ENCODE results near the gene RPL38.

The RPL38 gene

GRCh38 chr17:74239172-74239571 lies 35.7 kb downstream of the RPL38 start:
- Histone ChIP-seq H3K27ac (ENCODE audit: low read depth, low read length) (no peak overlapping the region), H3K9ac (ENCODE audit: low read length) (no peak overlapping the region), H3K27me3 (ENCODE audit: low read length) (no peaks in the 10 kb centered on the region), H3K4me3 (ENCODE audit: insufficient read depth, low read length, poor library complexity, severe bottlenecking) (no peak overlapping the region), H2AFZ (ENCODE audit: low read depth, low read length, severe bottlenecking) (no peak overlapping the region), H3F3A (ENCODE audit: insufficient read depth) (no peaks in the 10 kb centered on the region), H3K79me2 (ENCODE audit: insufficient read depth, low read length) (no peaks in the 10 kb centered on the region), H3K36me3 (ENCODE audit: low read length) (no peaks in the 10 kb centered on the region), H3K9me2 (replicated peaks; ENCODE audit: insufficient read depth, low read length) (no peaks in the 10 kb centered on the region), H4K20me1 (ENCODE audit: low read depth, low read length) (no peaks in the 10 kb centered on the region), H3K4me2 (ENCODE audit: low read depth, low read length, poor library complexity, severe bottlenecking) (no peak overlapping the region), H3K9me3 (ENCODE audit: insufficient read depth, low read length) (no peaks in the 10 kb centered on the region)
- TF ChIP-seq CTCF (IDR thresholded peaks at IDR 0.05; ENCODE audit: insufficient read depth, low read length, poor library complexity, severe bottlenecking) (no peak), EZH2phosphoT487 (conservative IDR thresholded peaks at IDR 0.05; ENCODE audit: low read length) (no peak)

DNA sequence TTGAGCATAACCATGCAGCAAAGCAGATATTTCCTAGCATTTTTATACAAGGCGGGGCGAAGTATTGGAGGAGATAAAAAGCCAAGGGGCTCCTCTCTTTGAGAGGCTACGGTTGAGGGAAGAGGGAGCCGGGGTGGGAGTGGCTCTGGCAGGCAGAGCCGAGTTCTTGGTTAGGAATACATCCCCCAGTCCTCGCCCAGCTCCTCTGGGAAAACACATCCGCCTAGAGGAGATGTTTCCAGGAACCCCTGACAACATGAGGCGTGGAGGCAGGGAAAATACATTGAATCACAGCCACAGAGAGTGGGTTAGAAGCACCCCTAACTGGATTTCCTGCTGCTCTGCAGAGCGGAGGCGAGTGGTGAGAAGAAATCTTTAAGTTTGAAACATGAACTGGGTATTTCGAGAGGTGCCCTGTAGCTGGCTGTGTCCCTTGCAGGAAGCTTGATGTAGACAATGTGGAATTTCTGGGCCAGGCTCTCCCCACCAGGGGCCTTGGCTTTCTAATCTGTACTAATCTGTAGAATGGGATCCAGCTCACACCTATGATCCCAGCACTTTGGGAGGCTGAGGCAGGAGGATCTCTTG lies 37.2 kb downstream of the RPL38 start:
- Histone ChIP-seq H3K9ac (ENCODE audit: low read length) (no peak overlapping the region), H3K27me3 (ENCODE audit: low read length) (no peaks in the 10 kb centered on the region), H3K27ac (ENCODE audit: low read depth, low read length) (no peak overlapping the region), H3K79me2 (ENCODE audit: insufficient read depth, low read length) (no peaks in the 10 kb centered on the region), H4K20me1 (ENCODE audit: low read depth, low read length) (no peaks in the 10 kb centered on the region), H3K9me2 (replicated peaks; ENCODE audit: insufficient read depth, low read length) (no peaks in the 10 kb centered on the region), H3K36me3 (ENCODE audit: low read length) (no peaks in the 10 kb centered on the region), H3K4me3 (ENCODE audit: insufficient read depth, low read length, poor library complexity, severe bottlenecking) (no peak overlapping the region), H3K4me2 (ENCODE audit: low read depth, low read length, poor library complexity, severe bottlenecking) (no peak overlapping the region), H3K9me3 (ENCODE audit: insufficient read depth, low read length) (no peaks in the 10 kb centered on the region), H3F3A (ENCODE audit: insufficient read depth) (no peaks in the 10 kb centered on the region), H2AFZ (ENCODE audit: low read depth, low read length, severe bottlenecking) (no peak overlapping the region)
- no peak for TF ChIP-seq CTCF (IDR thresholded peaks at IDR 0.05; ENCODE audit: insufficient read depth, low read length, poor library complexity, severe bottlenecking)
- no peak for TF ChIP-seq EZH2phosphoT487 (conservative IDR thresholded peaks at IDR 0.05; ENCODE audit: low read length)

DNA sequence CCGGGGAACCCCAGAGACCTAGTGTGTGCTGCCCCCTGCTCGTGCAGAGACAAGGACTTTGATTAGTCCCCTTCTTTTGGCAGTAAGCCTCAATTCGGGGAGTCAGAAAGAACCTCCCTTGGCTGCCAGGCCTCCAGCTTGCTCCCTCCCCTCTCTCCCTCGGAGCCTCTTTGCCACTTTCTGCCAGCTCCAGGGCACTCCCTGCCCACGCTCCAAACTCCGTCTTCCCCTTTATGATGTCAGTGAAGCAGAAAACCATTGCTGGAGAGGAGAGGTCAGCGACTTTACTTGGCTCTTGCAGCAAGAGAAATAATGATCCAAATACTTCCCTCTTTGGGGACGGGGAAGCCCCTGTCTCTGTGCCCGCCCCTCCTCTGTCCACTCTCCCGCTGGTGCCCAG lies 38.0 kb downstream of the RPL38 start:
- Histone ChIP-seq H3K9me2 (replicated peaks; ENCODE audit: insufficient read depth, low read length) (no peaks in the 10 kb centered on the region), H3F3A (ENCODE audit: insufficient read depth) (no peaks in the 10 kb centered on the region), H3K9ac (ENCODE audit: low read length) (no peak overlapping the region), H2AFZ (ENCODE audit: low read depth, low read length, severe bottlenecking) (no peak overlapping the region), H4K20me1 (ENCODE audit: low read depth, low read length) (no peaks in the 10 kb centered on the region), H3K27me3 (ENCODE audit: low read length) (no peaks in the 10 kb centered on the region), H3K9me3 (ENCODE audit: insufficient read depth, low read length) (no peaks in the 10 kb centered on the region), H3K79me2 (ENCODE audit: insufficient read depth, low read length) (no peaks in the 10 kb centered on the region), H3K36me3 (ENCODE audit: low read length) (no peaks in the 10 kb centered on the region), H3K27ac (ENCODE audit: low read depth, low read length) (no peak overlapping the region), H3K4me2 (ENCODE audit: low read depth, low read length, poor library complexity, severe bottlenecking) (no peak overlapping the region), H3K4me3 (ENCODE audit: insufficient read depth, low read length, poor library complexity, severe bottlenecking) (no peak overlapping the region)
- TF ChIP-seq EZH2phosphoT487 (conservative IDR thresholded peaks at IDR 0.05; ENCODE audit: low read length) (no peak), CTCF (IDR thresholded peaks at IDR 0.05; ENCODE audit: insufficient read depth, low read length, poor library complexity, severe bottlenecking) (no peak)

Data from SU-DHL-6 (cell line).